Measurements from ENCODE around the gene GPR3. TPM values are rescaled to one million over a fixed set of nuclear protein-coding genes. Genes with fewer than 3 reads are reported as not detected.

The GPR3 gene
- total RNA-seq, 1 experiment from 2014 or later: 4.4 TPM

GRCh38 chr1:27417713-27418112, 25.3 kb downstream of the GPR3 start:
- Histone ChIP-seq H4K8ac (replicated peaks; ENCODE audit: insufficient read length, low read depth, low read length) (no peak overlapping the region), H3K4me1 (ENCODE audit: insufficient read depth, low read length) (0 out of 2 replicates have a peak, but pooled peaks cover 2% of the 10 kb centered on the region), H3K79me1 (ENCODE audit: insufficient read depth, low read depth, low read length, poor library complexity, severe bottlenecking) (no peaks in the 10 kb centered on the region), H3K23me2 (ENCODE audit: insufficient read length, low read depth, low read length, poor library complexity, severe bottlenecking) (no peaks in the 10 kb centered on the region), H3K18ac (ENCODE audit: insufficient read length, low read depth, low read length) (no peak overlapping the region), H4K5ac (ENCODE audit: insufficient read length, low read depth, low read length) (no peak overlapping the region), H3K9ac (ENCODE audit: extremely low read depth, insufficient read length, low read length) (no peak overlapping the region), H4K20me1 (ENCODE audit: control insufficient read depth, insufficient read depth, insufficient read length) (no peaks in the 10 kb centered on the region), H2BK12ac (ENCODE audit: insufficient read length, low read depth, low read length) (no peak overlapping the region), H2BK120ac (ENCODE audit: low read depth, low read length, poor library complexity, severe bottlenecking) (no peak overlapping the region), H3K4ac (ENCODE audit: low read depth, low read length) (no peak overlapping the region), H2AK5ac (ENCODE audit: insufficient read length, low read length) (no peak overlapping the region), H2BK20ac (ENCODE audit: low read depth, low read length, poor library complexity, severe bottlenecking) (no peak overlapping the region), H3K9me3 (ENCODE audit: control insufficient read depth, low read depth, low read length) (no peaks in the 10 kb centered on the region), H2AFZ (ENCODE audit: low read length) (no peak overlapping the region), H3K79me2 (ENCODE audit: insufficient read depth, low read length) (no peaks in the 10 kb centered on the region), H2BK5ac (ENCODE audit: insufficient read length, low read length) (no peak overlapping the region), H3K4me2 (ENCODE audit: insufficient read depth, insufficient read length, low read length) (no peak overlapping the region), H2BK15ac (ENCODE audit: low read depth, low read length) (no peak overlapping the region), H4K91ac (ENCODE audit: insufficient read length, low read depth, low read length) (no peak overlapping the region), H3K27me3 (ENCODE audit: insufficient read depth, low read length) (no peaks in the 10 kb centered on the region), H3K27ac (ENCODE audit: insufficient read length, low read depth, low read length) (no peak overlapping the region), H3K23ac (ENCODE audit: insufficient read length, low read depth, low read length) (no peak overlapping the region), H3T11ph (ENCODE audit: low read length) (no peak overlapping the region), H3K56ac (ENCODE audit: insufficient read length, low read depth, low read length) (no peak overlapping the region), H3K14ac (ENCODE audit: insufficient read depth, low read length) (no peak overlapping the region)
- no peak for TF ChIP-seq CTCF (conservative IDR thresholded peaks at IDR 0.05)
- H3K36me3 Mint-ChIP-seq (ENCODE audit: insufficient read depth in 1 of 3, low read depth in 3 of 3): peaks cover 32 to 51% (median 50%) of the 10 kb centered on the region in 3 experiments; a peak in 6 of 7 replicates
- H3K9me3 Mint-ChIP-seq: no peaks in the 10 kb centered on the region
- no CpG with 5 or more reads among the region's 3 CpGs for WGBS (ENCODE audit: extremely low coverage, insufficient read length, low lambda C conversion rate)
- H3K27ac Mint-ChIP-seq: peak overlapping the region in 1 of 3 experiments; percentile 90; a peak in 2 of 7 replicates
- no peaks in the 10 kb centered on the region for H3K27me3 Mint-ChIP-seq (ENCODE audit: low read depth)
- H3K4me3 Mint-ChIP-seq: no peak overlapping the region
- H3K4me1 Mint-ChIP-seq: peaks cover 16 to 22% of the 10 kb centered on the region in 2 experiments
- DNase-seq: no peak

Data from H9 (cell line).